HG03457 (cell line): Measurements from ENCODE around the gene SCNN1A.

Experiments
- ATAC-seq: cut with Tn5 transposase; IDR thresholded peaks from one replicate; pipeline ENCODE4 v1.9.1; 2021; ENCODE audit warnings: moderate number of reproducible peaks; ENCODE audit not compliant: unreplicated experiment

Gene SCNN1A

DNA sequence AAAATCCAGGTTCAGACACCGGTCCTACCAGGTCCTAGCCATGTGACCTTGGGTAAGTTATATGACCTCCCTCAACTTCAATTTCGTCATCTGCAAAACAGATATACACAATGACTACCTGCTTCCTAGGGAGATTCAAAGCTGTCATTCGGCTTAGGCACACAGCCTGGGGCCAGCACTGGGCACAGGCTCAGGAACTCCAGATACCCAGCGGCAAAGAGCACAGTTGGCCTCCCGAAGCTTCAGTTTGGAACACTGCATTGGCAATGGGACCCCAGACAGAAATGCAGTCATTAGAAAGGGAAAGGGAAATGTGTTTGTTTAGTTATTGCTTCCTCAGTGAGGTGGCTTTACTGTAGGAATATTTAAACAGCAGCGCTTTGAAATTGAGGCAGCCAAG is 53.5 kb downstream of the SCNN1A start:
- no peak for ATAC-seq

GRCh38 chr12:6319446-6319845 is 55.9 kb downstream of the SCNN1A start:
- no peak for ATAC-seq

DNA sequence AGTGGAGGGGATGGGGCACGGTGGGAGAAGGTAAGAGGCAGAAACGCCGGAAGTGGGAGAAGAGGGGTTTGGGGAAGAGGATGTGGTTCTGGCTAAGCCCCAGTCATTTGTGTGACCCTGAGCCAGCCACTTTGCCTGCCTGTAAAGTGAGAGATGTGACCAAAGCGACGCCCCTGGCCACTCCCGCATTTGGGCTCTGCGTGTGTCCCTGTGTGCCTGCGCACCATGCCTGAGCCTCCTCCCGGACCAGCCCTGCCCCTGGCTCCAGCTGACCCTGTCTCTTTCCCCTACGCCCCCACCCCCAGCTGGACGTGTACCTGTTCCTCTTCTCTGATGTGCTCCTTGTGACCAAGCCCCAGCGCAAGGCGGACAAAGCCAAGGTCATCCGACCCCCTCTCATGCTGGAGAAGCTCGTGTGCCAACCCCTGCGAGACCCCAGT is 56.9 kb downstream of the SCNN1A start:
- ATAC-seq = no peak

GRCh38 chr12:6317693-6318439 is 57.5 kb downstream of the SCNN1A start:
- no peak for ATAC-seq

- ATAC-seq = no peak
Measured at GRCh38 chr12:6316921-6317692, 58.3 kb downstream of the SCNN1A start.

- ATAC-seq = no peak
Measured at GRCh38 chr12:6315704-6316597, 59.4 kb downstream of the SCNN1A start.

GRCh38 chr12:6315184-6315583 is 60.2 kb downstream of the SCNN1A start:
- ATAC-seq = no peak

DNA sequence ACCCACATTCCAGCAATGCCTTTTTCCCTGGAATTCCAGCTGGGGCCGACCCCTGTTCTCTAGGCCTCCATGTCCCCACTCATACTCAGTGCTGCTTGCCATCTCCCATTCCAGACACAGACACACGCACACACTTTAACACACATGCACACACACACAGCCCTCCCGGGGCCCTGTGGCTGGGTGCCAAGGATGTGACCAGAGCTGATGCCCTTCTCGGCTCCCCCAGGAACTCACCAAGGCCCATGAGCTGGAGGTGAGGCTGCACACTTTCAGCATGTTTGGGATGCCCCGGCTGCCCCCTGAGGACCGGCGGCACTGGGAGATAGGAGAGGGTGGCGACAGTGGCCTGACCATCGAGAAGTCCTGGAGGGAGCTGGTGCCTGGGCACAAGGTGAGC is 60.6 kb downstream of the SCNN1A start:
- no peak for ATAC-seq

GRCh38 chr12:6313326-6313940 is 61.9 kb downstream of the SCNN1A start:
- ATAC-seq = no peak

GRCh38 chr12:6312529-6313325 is 62.6 kb downstream of the SCNN1A start:
- peak; percentile 66 for ATAC-seq

- ATAC-seq = no peak
Measured at GRCh38 chr12:6311822-6312528, 63.4 kb downstream of the SCNN1A start.

- ATAC-seq = no peak
Measured at GRCh38 chr12:6310771-6311610, 64.4 kb downstream of the SCNN1A start.

DNA sequence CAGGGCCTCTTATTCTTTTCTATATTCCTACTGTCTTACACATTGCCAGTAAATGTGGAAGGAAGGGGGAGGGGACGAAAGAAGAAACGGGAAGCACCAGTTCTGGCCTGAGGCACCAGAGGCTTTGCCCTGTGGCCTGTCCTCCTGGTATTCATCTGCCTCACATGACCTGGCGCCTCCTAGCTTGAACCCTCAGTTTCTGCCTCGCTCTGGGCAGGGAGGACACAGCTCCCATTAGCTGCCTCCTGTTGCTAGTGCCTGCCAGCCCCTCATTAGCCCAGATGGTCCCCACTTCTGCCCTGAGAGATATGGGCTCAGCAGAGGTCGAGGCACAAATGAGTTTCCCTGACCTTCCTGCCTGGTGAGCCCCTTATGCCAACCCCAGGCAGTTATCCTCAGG is 67.8 kb downstream of the SCNN1A start:
- no peak for ATAC-seq

GRCh38 chr12:6306599-6307220 is 68.7 kb downstream of the SCNN1A start:
- ATAC-seq = no peak

- ATAC-seq = no peak
Measured at GRCh38 chr12:6306151-6306550, 69.2 kb downstream of the SCNN1A start.

- no peak for ATAC-seq
Measured at GRCh38 chr12:6303071-6303470, 72.3 kb downstream of the SCNN1A start.

DNA sequence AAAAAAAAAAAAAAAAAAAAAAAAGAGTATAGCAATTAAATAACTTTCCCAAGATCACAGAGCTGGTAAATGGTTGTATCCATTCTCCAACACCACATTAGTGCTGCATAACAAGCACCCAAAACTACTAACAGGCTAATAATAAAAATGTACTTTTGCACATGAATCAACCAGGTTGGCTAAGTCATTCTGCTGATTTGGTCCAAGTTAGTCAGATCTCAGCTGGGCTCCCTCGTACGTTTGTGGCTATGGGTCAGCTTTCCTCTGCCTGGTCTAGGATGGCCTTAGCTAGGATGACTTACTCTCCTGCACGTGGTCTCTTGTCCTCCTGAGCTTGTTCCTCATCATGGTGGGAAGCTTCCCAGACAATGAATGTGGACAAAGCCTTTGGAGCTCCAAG is 72.7 kb downstream of the SCNN1A start:
- ATAC-seq = no peak

DNA sequence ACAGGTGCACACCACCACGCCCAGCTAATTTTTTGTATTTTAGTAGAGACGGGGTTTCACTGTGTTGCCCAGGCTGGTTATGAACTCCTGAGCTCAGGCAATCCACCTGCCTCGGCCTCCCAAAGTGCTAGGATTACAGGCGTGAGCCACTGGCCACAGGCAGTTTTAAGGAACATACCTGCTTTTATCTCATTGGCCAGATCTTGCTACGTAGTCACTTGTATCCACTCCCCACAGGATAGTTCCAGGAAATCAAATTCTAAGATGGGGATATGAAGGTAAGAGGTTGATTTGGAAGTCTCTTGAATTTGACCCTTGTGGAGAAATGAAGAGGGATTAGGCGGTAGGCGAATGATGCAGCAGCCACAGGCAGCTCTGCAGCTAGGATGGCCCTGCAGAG is 73.6 kb downstream of the SCNN1A start:
- no peak for ATAC-seq
